ENCODE results near the gene RLBP1.

Gene RLBP1

GRCh38 chr15:89217686-89218376, 3.5 kb downstream of the RLBP1 start:
- TF ChIP-seq, protein P1, sequence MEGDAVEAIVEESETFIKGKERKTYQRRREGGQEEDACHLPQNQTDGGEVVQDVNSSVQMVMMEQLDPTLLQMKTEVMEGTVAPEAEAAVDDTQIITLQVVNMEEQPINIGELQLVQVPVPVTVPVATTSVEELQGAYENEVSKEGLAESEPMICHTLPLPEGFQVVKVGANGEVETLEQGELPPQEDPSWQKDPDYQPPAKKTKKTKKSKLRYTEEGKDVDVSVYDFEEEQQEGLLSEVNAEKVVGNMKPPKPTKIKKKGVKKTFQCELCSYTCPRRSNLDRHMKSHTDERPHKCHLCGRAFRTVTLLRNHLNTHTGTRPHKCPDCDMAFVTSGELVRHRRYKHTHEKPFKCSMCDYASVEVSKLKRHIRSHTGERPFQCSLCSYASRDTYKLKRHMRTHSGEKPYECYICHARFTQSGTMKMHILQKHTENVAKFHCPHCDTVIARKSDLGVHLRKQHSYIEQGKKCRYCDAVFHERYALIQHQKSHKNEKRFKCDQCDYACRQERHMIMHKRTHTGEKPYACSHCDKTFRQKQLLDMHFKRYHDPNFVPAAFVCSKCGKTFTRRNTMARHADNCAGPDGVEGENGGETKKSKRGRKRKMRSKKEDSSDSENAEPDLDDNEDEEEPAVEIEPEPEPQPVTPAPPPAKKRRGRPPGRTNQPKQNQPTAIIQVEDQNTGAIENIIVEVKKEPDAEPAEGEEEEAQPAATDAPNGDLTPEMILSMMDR (conservative IDR thresholded peaks at IDR 0.05; ENCODE audit: low read depth, low read length), result no peak
- no peak overlapping the region for H3K4me3 ChIP-seq (ENCODE audit: low read length)
- no peak for DNase-seq (ENCODE audit: low read depth)

- TF ChIP-seq, protein P1 (conservative IDR thresholded peaks at IDR 0.05; ENCODE audit: low read depth, low read length), result no peak
- H3K4me3 ChIP-seq (ENCODE audit: low read length), result no peak overlapping the region
- no peak for DNase-seq (ENCODE audit: low read depth)
Measured at GRCh38 chr15:89217031-89217430, 4.3 kb downstream of the RLBP1 start.

- H3K4me3 ChIP-seq (ENCODE audit: low read length), result no peak overlapping the region
- no peak for DNase-seq (ENCODE audit: low read depth)
- TF ChIP-seq, protein P1 (conservative IDR thresholded peaks at IDR 0.05; ENCODE audit: low read depth, low read length), result no peak
Measured at GRCh38 chr15:89215627-89216026, 5.8 kb downstream of the RLBP1 start.

DNA sequence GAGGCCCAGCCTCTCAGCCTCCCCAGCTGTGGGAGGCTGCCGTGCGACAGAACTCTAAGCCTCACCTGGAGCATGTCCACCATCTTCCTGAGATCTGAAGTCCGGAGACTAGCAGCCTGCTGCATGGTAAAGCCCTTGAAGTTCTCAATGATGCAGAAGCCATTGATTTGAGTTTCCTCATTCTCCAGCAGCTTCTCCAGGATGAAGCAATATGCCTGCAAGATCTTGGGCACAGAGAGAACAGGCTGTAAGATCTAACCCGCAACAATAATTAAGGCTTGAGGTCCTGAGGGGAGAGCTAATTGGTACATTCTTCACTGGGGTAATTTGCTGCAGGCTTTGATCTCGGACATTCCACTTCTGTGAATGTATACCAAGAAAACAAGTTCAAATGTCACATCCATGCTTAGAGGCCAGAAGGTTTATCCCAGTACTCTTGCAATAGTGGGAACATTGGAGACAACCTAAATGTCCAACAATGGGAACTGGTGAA, 9.7 kb downstream of the RLBP1 start:
- H3K4me3 ChIP-seq (ENCODE audit: low read length), result no peak overlapping the region
- TF ChIP-seq, protein P1 (conservative IDR thresholded peaks at IDR 0.05; ENCODE audit: low read depth, low read length), result no peak
- DNase-seq (ENCODE audit: low read depth), result no peak

GRCh38 chr15:89209057-89209456, 12.3 kb downstream of the RLBP1 start:
- DNase-seq (ENCODE audit: low read depth), result no peak
- H3K4me3 ChIP-seq (ENCODE audit: low read length), result no peak overlapping the region

GRCh38 chr15:89208256-89208655, 13.1 kb downstream of the RLBP1 start:
- H3K4me3 ChIP-seq (ENCODE audit: low read length), result no peak overlapping the region
- TF ChIP-seq, protein P1 (conservative IDR thresholded peaks at IDR 0.05; ENCODE audit: low read depth, low read length), result no peak
- DNase-seq (ENCODE audit: low read depth), result no peak

More at GRCh38 chr15:89209057-89209456, 12.3 kb downstream of the RLBP1 start:
- TF ChIP-seq, protein P1 (conservative IDR thresholded peaks at IDR 0.05; ENCODE audit: low read depth, low read length), result no peak

- no peak overlapping the region for H3K4me3 ChIP-seq (ENCODE audit: low read length)
- DNase-seq (ENCODE audit: low read depth), result peak; percentile 17
- TF ChIP-seq, protein P1 (conservative IDR thresholded peaks at IDR 0.05; ENCODE audit: low read depth, low read length), result peak; percentile 99
Measured at GRCh38 chr15:89206908-89207331, 14.5 kb downstream of the RLBP1 start.
